HG02970 (cell line): ENCODE data around the gene FBLIM1.

Source experiments
- ATAC-seq: cut with Tn5 transposase; IDR thresholded peaks from one replicate; pipeline ENCODE4 v1.9.1; 2021; ENCODE audit warnings: mild to moderate bottlenecking, moderate library complexity, moderate number of reproducible peaks; ENCODE audit not compliant: unreplicated experiment, low FRiP score

FBLIM1 gene

GRCh38 chr1:15758343-15758931, at the start of gene FBLIM1:
FBLIM1 (plus strand) TSS chr1:15758795; CDS start chr1:15764984, 6,189 bp downstream.
- no peak for ATAC-seq

- ATAC-seq: no peak
Observed at GRCh38 chr1:15709226-15709625, 49.4 kb upstream of the FBLIM1 start.

- no peak for ATAC-seq
Observed at GRCh38 chr1:15712168-15712567, 46.4 kb upstream of the FBLIM1 start.

GRCh38 chr1:15714406-15715136, 44.0 kb upstream of the FBLIM1 start:
- no peak for ATAC-seq

GRCh38 chr1:15717418-15718125, 41.0 kb upstream of the FBLIM1 start:
- ATAC-seq: no peak

GRCh38 chr1:15718199-15718601, 40.4 kb upstream of the FBLIM1 start:
- no peak for ATAC-seq

GRCh38 chr1:15719381-15720120, 39.0 kb upstream of the FBLIM1 start:
- ATAC-seq: no peak

- ATAC-seq: no peak
Observed at GRCh38 chr1:15720861-15721260, 37.7 kb upstream of the FBLIM1 start.

GRCh38 chr1:15722411-15722810, 36.2 kb upstream of the FBLIM1 start:
- ATAC-seq: no peak

GRCh38 chr1:15722836-15723532, 35.6 kb upstream of the FBLIM1 start:
- ATAC-seq: no peak

GRCh38 chr1:15723631-15724246, 34.9 kb upstream of the FBLIM1 start:
- ATAC-seq: no peak

GRCh38 chr1:15724949-15725880, 33.4 kb upstream of the FBLIM1 start:
- no peak for ATAC-seq

GRCh38 chr1:15726508-15726907, 32.1 kb upstream of the FBLIM1 start:
- ATAC-seq: no peak

- no peak for ATAC-seq
Observed at GRCh38 chr1:15727021-15727420, 31.6 kb upstream of the FBLIM1 start.

GRCh38 chr1:15727424-15727823, 31.2 kb upstream of the FBLIM1 start:
- ATAC-seq: no peak

- ATAC-seq: no peak
Observed at GRCh38 chr1:15727866-15728534, 30.6 kb upstream of the FBLIM1 start.

- no peak for ATAC-seq
Observed at GRCh38 chr1:15728937-15729657, 29.5 kb upstream of the FBLIM1 start.

GRCh38 chr1:15730423-15730822, 28.2 kb upstream of the FBLIM1 start:
- ATAC-seq: no peak
